Stimulated activated CD8-positive, alpha-beta memory T cell treated with anti-CD3 and anti-CD28 coated beads, Interleukin-12 subunit alpha, Interleukin-12 subunit beta, amount 100 ng/mL, for 24 hours (primary cell): ENCODE results near the gene RAE1.

Source experiments
- DNase-seq: peaks from one replicate; pipeline ENCODE4 v3.0.0-alpha.2; 2020; ENCODE audit errors: extremely low read depth

RAE1 gene

GRCh38 chr20:57388953-57389694, 38.1 kb downstream of the RAE1 start:
- no peak for DNase-seq

- DNase-seq, result no peak
Observed at GRCh38 chr20:57389695-57390603, 38.9 kb downstream of the RAE1 start.

GRCh38 chr20:57390604-57391438, 39.8 kb downstream of the RAE1 start, which contains the start of gene RBM38:
Gene RBM38, plus strand, starts transcription at chr20:57391396. Its CDS starts 186 bp downstream, at chr20:57391582.
- no peak for DNase-seq

GRCh38 chr20:57391439-57392301, 40.6 kb downstream of the RAE1 start:
- no peak for DNase-seq

GRCh38 chr20:57392512-57393271, 41.6 kb downstream of the RAE1 start:
- DNase-seq, result no peak

GRCh38 chr20:57393321-57394120, 42.5 kb downstream of the RAE1 start:
- DNase-seq, result no peak

GRCh38 chr20:57394121-57395082, 43.3 kb downstream of the RAE1 start:
- no peak for DNase-seq

GRCh38 chr20:57395111-57395966, 44.3 kb downstream of the RAE1 start:
- no peak for DNase-seq

GRCh38 chr20:57396212-57396983, 45.3 kb downstream of the RAE1 start:
- no peak for DNase-seq

GRCh38 chr20:57396984-57397692, 46.1 kb downstream of the RAE1 start:
- DNase-seq, result no peak

GRCh38 chr20:57397693-57398108, 46.6 kb downstream of the RAE1 start:
- no peak for DNase-seq

GRCh38 chr20:57398231-57398821, 47.3 kb downstream of the RAE1 start:
- DNase-seq, result peak; percentile 73

GRCh38 chr20:57398901-57399535, 48.0 kb downstream of the RAE1 start:
- no peak for DNase-seq

GRCh38 chr20:57399587-57400155, 48.6 kb downstream of the RAE1 start:
- DNase-seq, result no peak
